Stimulated activated CD8-positive, alpha-beta memory T cell treated with anti-CD3 and anti-CD28 coated beads, Interleukin-15, amount 100 ng/mL, for 1 hour (primary cell): Measurements from ENCODE around the gene FGGY.
"Not testable (repeated sequence)": the region's sequence is repeated elsewhere in the genome, so short reads cannot be mapped to it uniquely, and the experiment has no call there.

Experiments used
- DNase-seq: peaks from one replicate; pipeline ENCODE4 v3.0.0-alpha.2; 2020; ENCODE audit warnings: low read depth

Gene FGGY

DNA sequence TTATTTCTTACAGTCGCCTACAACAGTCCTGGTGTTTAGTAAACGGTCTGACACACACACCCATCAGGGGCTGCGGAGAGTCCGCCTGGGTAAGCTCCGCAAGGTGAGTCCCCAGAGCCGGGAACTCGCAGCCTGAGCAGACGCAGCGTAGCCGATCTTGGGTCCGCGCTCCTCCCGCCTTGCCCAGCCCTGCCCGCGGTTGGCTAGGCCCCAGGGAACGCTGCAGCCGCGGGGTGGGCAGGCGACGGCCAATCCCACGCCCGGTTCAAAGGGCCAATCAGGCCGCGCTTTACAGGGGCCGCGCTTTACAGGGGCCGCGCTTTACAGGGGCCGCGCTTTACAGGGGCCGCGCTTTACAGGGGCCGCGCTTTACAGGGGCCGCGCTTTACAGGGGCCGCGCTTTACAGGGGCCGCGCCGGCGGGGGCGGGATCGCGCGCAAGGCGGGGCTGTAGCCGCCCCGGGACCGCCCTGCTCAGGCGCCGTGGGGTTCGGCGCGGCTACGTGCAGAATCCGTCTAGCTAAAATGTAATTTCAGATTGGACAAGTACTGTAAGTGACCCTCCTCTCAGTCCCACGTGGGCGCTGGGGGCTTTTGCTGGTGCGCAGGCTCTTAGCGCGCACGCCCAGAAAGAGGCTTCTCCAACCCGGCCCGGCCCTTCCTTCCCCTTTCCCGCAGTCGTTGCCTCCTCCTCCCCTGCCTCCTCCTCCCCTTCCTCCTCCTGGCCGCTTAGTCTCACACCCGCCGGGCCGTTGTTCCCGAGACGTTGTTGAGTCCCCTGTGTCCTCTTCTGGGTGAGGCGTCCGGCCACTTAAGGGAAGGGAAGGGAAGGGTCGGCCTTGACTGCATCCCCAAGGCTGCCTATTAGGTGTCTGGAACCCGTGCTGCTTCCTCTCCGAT lies at the start of gene FGGY:
Gene FGGY (plus strand): TSS at position 737 of the 899 bp plus-strand sequence. CDS start 24,456 bp downstream, outside the sequence.
- DNase-seq = peak; percentile 63

DNA sequence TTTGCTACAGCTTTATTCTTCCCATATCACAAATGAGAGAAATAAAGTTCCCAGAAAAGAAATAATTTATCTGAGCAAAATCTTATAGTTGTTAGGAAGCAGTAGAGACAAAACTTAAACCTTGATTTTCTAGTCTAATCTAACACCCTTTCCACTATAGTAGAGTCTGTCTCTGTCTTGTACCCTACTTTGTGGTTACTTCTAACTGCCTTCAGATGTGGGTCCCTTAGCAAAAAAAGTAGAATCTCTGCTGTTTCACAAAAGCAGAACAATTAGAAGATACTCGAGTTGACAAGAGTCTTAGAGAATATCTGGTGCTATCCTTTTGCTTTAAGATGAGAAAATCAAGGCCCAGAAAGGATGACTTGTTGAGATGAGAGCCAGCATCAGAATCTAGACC lies 48.1 kb upstream of the FGGY start:
- no peak for DNase-seq

DNA sequence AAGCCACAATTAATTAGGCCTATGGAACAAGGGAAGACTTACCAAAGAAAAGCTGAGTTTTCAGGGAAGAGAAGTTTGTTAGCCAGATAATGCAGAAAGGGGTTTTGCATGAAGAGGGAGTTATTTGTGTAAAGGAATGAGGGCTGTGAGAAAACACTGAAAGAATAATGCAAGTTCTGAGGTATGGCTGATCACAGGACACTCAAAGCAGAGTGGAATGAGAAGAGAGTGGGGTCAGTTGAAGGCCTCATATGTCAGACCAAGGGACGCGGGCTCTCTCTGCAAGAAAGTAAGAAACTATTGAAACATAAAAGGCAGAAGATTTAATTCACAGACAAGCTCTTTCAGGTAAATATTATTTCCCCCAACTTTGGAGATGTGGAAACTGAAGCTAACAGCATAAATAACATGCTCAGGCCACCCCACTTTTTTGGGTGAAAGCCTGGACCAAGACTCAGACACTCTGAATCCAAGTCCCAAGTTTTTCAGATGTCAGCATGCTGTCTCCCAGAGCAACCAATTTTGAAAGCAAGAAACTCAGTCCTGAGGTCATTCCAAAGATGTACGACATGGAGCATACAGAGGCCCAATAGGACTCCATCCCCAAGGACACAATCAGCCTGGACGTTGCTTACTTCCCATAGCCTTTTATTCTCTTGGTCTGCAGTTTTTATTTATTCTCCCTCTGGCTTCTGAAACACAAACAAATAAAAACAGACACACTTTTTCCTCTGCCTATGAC lies 47.3 kb upstream of the FGGY start:
- no peak for DNase-seq

- not testable (repeated sequence) for DNase-seq
Measured at GRCh38 chr1:59251061-59251460, 45.8 kb upstream of the FGGY start.

GRCh38 chr1:59256429-59256828 lies 40.5 kb upstream of the FGGY start:
- not testable (repeated sequence) for DNase-seq

GRCh38 chr1:59258412-59259032 lies 38.4 kb upstream of the FGGY start:
- DNase-seq = no peak

- no peak for DNase-seq
Measured at GRCh38 chr1:59261537-59261936, 35.4 kb upstream of the FGGY start.

GRCh38 chr1:59262631-59263030 lies 34.3 kb upstream of the FGGY start:
- no peak for DNase-seq

DNA sequence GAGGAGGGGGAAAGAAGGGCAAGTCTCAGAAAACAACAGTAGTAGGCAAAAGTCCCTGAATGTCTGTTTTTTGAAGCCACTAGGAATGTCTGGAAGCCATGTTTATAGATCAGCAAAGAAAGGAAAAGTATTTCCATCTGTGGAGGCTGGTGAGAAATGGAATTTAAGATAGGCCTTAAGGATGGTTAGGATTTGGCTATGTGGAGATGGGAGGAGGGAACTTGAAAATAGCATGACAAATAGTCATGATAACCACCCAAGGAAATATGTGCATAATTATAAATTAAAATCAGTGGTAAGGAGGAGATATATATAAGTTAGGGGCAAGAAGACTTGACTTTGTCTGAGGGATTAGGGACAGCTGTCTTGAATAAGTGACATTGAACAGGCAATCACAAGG lies 33.8 kb upstream of the FGGY start:
- DNase-seq = no peak

DNA sequence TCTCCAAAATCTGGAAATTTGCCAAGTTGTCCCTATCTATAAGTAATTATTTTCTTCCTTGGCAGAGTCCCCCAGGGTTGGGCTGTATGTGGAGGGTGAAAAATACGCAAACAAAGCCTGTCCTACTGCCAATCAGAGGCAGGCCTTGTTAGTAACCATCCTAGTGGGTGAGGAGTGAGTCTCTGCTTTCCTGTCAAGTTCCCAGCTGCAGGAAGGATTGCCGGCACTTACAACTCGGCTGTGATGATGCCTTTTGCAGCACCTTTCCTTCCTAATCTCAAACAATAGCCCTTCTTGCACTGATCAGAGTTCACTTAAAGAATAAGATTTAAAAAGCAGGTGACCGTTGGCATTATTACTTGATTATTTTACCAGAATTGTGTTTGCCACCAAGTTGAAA lies 31.3 kb upstream of the FGGY start:
- DNase-seq = no peak

GRCh38 chr1:59266180-59266926 lies 30.5 kb upstream of the FGGY start:
- DNase-seq = no peak

DNA sequence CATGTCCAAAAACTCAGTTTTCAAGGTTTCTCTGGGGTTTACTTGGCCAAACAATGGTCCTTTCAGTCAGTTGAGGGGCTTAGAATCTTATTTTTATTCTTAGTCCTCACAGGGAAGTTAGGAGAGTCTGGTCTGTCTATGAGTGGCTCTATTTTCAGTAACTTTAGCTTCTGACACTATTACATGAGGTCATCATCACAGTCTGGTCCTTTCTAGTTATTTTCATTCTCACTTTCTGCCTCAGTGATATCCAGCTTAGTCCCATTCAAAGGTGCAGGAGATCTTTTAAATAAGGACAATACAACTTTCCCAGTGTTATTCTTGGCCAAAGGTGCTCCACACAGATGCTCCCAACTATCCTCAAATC lies 30.0 kb upstream of the FGGY start:
- DNase-seq = no peak

DNA sequence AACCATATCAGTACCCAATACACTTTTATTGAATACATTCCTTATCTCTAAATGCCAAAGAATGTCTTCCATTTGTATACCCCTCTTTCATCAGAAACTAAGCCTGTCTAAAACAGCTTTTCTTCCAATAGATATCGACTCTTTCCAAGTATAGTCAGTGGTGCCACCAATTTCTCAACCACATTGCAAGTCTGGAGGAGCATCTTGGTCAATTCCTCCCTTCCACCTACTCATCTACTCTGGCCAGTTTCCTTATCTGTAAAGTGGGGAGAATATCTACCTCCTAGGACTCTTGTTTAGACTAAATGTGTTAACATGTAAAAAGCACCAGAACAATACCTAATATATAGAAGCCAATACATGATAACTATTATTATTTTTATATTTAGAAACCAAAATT lies 28.5 kb upstream of the FGGY start:
- DNase-seq = no peak

DNA sequence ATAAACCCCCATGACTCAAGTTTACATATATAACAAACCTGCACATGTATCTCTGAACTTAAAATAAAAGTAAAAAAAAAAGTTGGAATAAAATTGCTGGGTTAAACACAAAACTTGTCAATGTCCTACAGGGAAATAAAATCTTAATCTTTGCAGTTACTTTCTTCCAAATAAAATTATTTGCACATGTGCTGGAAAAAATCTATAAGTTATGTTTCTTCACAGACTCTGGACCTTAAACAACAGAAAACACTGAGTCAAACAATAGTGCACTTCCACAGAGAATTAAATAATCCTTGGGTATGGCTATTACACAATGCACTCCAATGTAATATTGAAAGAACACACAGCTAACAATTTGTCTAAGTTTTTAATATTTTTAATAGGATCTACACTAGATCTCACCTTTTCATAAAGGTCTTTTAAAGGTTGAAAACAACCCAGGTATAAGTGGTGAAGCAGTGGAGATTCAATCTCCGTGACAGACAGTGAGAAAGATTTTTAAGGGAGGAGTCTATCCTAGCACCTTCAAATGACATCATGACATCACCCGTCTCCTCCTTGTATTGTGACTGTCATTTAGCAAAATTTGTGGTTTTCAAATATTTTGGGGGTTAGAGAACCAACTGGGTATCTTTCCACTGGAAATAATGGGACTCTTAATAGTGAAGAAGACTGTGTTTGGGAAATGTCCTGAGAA lies 25.2 kb upstream of the FGGY start:
- no peak for DNase-seq

GRCh38 chr1:59272507-59272906 lies 24.4 kb upstream of the FGGY start:
- no peak for DNase-seq

- no peak for DNase-seq
Measured at GRCh38 chr1:59276439-59276851, 20.4 kb upstream of the FGGY start.

- no peak for DNase-seq
Measured at GRCh38 chr1:59278780-59279354, 18.0 kb upstream of the FGGY start.

DNA sequence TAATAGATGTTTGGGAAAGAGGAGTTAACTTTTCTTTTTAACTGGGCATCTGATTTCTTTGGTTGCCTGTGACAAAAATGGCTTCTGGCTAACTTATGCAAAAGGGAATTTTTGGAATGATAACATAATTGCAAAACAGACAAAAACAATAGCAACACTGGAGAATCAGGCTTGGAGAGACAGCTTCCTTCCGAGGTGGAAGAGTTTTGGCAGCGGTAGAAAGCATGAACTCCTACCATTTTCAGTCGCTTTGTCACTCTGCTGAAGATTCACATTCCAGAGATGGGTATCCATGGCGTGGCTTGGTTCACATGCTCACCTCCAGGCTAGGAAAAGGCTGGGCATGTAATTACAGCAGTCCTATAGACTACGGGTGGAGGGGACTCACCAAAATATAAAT lies 17.2 kb upstream of the FGGY start:
- no peak for DNase-seq

DNA sequence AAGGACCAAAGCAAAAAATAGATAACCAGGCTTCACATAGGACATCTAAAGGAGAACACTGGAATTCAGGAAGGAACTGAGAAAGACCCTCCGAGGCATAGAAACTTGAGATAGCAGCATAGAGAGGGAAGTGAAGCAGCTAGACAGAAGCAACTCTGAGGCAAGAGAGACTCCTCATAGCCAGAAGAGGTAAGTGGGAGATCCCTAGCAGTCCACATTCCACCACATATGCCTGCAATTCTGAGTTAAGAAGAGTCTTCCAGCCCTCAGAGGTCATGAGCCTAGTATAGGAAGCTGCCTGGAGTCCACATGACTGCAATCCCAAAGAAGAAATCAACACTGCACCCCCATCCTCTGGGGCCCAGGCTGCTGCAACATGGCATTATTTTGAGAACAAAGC lies 13.9 kb upstream of the FGGY start:
- no peak for DNase-seq

- no peak for DNase-seq
Measured at GRCh38 chr1:59285691-59286090, 11.2 kb upstream of the FGGY start.

GRCh38 chr1:59288046-59288445 lies 8.8 kb upstream of the FGGY start:
- DNase-seq = no peak
